ENCODE data around the gene C1QL4.
A peak's percentile ranks its signal among the peaks of the same experiment; 100 is the strongest.

C1QL4 gene

GRCh38 chr12:49348781-49349180 lies 11.8 kb upstream of the C1QL4 start:
- Histone ChIP-seq H3K9ac (ENCODE audit: low read depth in 1 of 2, low read length in 2 of 2) (peak overlapping the region in 1 of 2 donors; percentile 69), H3K4me1 (ENCODE audit: control insufficient read depth in 2 of 2, insufficient read depth in 2 of 2, low read length in 2 of 2) (peaks cover 31 to 32% of the 10 kb centered on the region in 2 donors), H3K9me3 (ENCODE audit: control insufficient read depth in 2 of 2, low read length in 2 of 2) (no peaks in the 10 kb centered on the region), H3K27ac (ENCODE audit: low read depth in 2 of 2, low read length in 2 of 2) (no peak overlapping the region), H3K27me3 (ENCODE audit: control insufficient read depth in 2 of 2, insufficient read depth in 2 of 2, low read length in 2 of 2) (peaks cover 27 to 29% of the 10 kb centered on the region in 2 donors), H3K4me3 (ENCODE audit: low read length in 2 of 2) (peak overlapping the region; percentile 62 to 80), H3K36me3 (ENCODE audit: control insufficient read depth in 2 of 2, insufficient read depth in 2 of 2, low read length in 2 of 2) (peaks cover 0 to 4% of the 10 kb centered on the region in 2 donors)

GRCh38 chr12:49347311-49348193 lies 10.6 kb upstream of the C1QL4 start:
- peaks cover 33 to 36% of the 10 kb centered on the region in 2 donors for H3K27me3 ChIP-seq (ENCODE audit: control insufficient read depth in 2 of 2, insufficient read depth in 2 of 2, low read length in 2 of 2)
- peak overlapping the region; percentile 52 to 67 for H3K27ac ChIP-seq (ENCODE audit: low read depth in 2 of 2, low read length in 2 of 2)
- peak overlapping the region; percentile 62 to 80 for H3K4me3 ChIP-seq (ENCODE audit: low read length in 2 of 2)
- peak overlapping the region; percentile 61 to 69 for H3K9ac ChIP-seq (ENCODE audit: low read depth in 1 of 2, low read length in 2 of 2)
- H3K9me3 ChIP-seq (ENCODE audit: control insufficient read depth in 2 of 2, low read length in 2 of 2) = no peaks in the 10 kb centered on the region
- peaks cover 0 to 4% of the 10 kb centered on the region in 2 donors for H3K36me3 ChIP-seq (ENCODE audit: control insufficient read depth in 2 of 2, insufficient read depth in 2 of 2, low read length in 2 of 2)
- peaks cover 41 to 42% of the 10 kb centered on the region in 2 donors for H3K4me1 ChIP-seq (ENCODE audit: control insufficient read depth in 2 of 2, insufficient read depth in 2 of 2, low read length in 2 of 2)

- Histone ChIP-seq H3K4me1 (ENCODE audit: control insufficient read depth in 2 of 2, insufficient read depth in 2 of 2, low read length in 2 of 2) (peaks cover 45 to 47% of the 10 kb centered on the region in 2 donors), H3K9ac (ENCODE audit: low read depth in 1 of 2, low read length in 2 of 2) (peak within 1 kb of the TSS; percentile 15 to 69)
These were observed 9.8 kb upstream of the C1QL4 start, which contains the start of gene DNAJC22 for GRCh38 chr12:49346659-49347310. Gene DNAJC22 (plus strand): TSS chr12:49346888. CDS start chr12:49348873, 1,985 bp downstream.

GRCh38 chr12:49345825-49346658 lies 9.1 kb upstream of the C1QL4 start:
- Histone ChIP-seq H3K27ac (ENCODE audit: low read depth in 2 of 2, low read length in 2 of 2) (no peak overlapping the region), H3K4me1 (ENCODE audit: control insufficient read depth in 2 of 2, insufficient read depth in 2 of 2, low read length in 2 of 2) (peaks cover 45 to 47% of the 10 kb centered on the region in 2 donors), H3K36me3 (ENCODE audit: control insufficient read depth in 2 of 2, insufficient read depth in 2 of 2, low read length in 2 of 2) (peaks cover 0 to under 1% of the 10 kb centered on the region in 2 donors), H3K9ac (ENCODE audit: low read depth in 1 of 2, low read length in 2 of 2) (no peak overlapping the region), H3K9me3 (ENCODE audit: control insufficient read depth in 2 of 2, low read length in 2 of 2) (no peaks in the 10 kb centered on the region), H3K4me3 (ENCODE audit: low read length in 2 of 2) (peak overlapping the region; percentile 48 to 62), H3K27me3 (ENCODE audit: control insufficient read depth in 2 of 2, insufficient read depth in 2 of 2, low read length in 2 of 2) (peaks cover 33 to 36% of the 10 kb centered on the region in 2 donors)

More at GRCh38 chr12:49346659-49347310, 9.8 kb upstream of the C1QL4 start, which contains the start of gene DNAJC22:
- peaks cover 0 to 4% of the 10 kb centered on the region in 2 donors for H3K36me3 ChIP-seq (ENCODE audit: control insufficient read depth in 2 of 2, insufficient read depth in 2 of 2, low read length in 2 of 2)
- peaks cover 33 to 36% of the 10 kb centered on the region in 2 donors for H3K27me3 ChIP-seq (ENCODE audit: control insufficient read depth in 2 of 2, insufficient read depth in 2 of 2, low read length in 2 of 2)
- H3K27ac ChIP-seq (ENCODE audit: low read depth in 2 of 2, low read length in 2 of 2) = no peak within 1 kb of the TSS
- peak within 1 kb of the TSS; percentile 62 to 80 for H3K4me3 ChIP-seq (ENCODE audit: low read length in 2 of 2)
- H3K9me3 ChIP-seq (ENCODE audit: control insufficient read depth in 2 of 2, low read length in 2 of 2) = no peaks in the 10 kb centered on the region

- Histone ChIP-seq H3K9me3 (ENCODE audit: control insufficient read depth in 2 of 2, low read length in 2 of 2) (no peaks in the 10 kb centered on the region), H3K36me3 (ENCODE audit: control insufficient read depth in 2 of 2, insufficient read depth in 2 of 2, low read length in 2 of 2) (no peaks in the 10 kb centered on the region), H3K4me1 (ENCODE audit: control insufficient read depth in 2 of 2, insufficient read depth in 2 of 2, low read length in 2 of 2) (peaks cover 45 to 47% of the 10 kb centered on the region in 2 donors), H3K27ac (ENCODE audit: low read depth in 2 of 2, low read length in 2 of 2) (no peak overlapping the region), H3K27me3 (ENCODE audit: control insufficient read depth in 2 of 2, insufficient read depth in 2 of 2, low read length in 2 of 2) (peaks cover 33 to 36% of the 10 kb centered on the region in 2 donors), H3K9ac (ENCODE audit: low read depth in 1 of 2, low read length in 2 of 2) (no peak overlapping the region), H3K4me3 (ENCODE audit: low read length in 2 of 2) (peak overlapping the region; percentile 27 to 48)
These were observed 8.2 kb upstream of the C1QL4 start for GRCh38 chr12:49345051-49345824.

GRCh38 chr12:49344486-49345050 lies 7.6 kb upstream of the C1QL4 start:
- no peaks in the 10 kb centered on the region for H3K9me3 ChIP-seq (ENCODE audit: control insufficient read depth in 2 of 2, low read length in 2 of 2)
- no peak overlapping the region for H3K9ac ChIP-seq (ENCODE audit: low read depth in 1 of 2, low read length in 2 of 2)
- no peaks in the 10 kb centered on the region for H3K36me3 ChIP-seq (ENCODE audit: control insufficient read depth in 2 of 2, insufficient read depth in 2 of 2, low read length in 2 of 2)
- H3K4me3 ChIP-seq (ENCODE audit: low read length in 2 of 2) = no peak overlapping the region
- no peak overlapping the region for H3K27ac ChIP-seq (ENCODE audit: low read depth in 2 of 2, low read length in 2 of 2)
- peaks cover 33 to 36% of the 10 kb centered on the region in 2 donors for H3K27me3 ChIP-seq (ENCODE audit: control insufficient read depth in 2 of 2, insufficient read depth in 2 of 2, low read length in 2 of 2)
- H3K4me1 ChIP-seq (ENCODE audit: control insufficient read depth in 2 of 2, insufficient read depth in 2 of 2, low read length in 2 of 2) = peaks cover 47 to 48% of the 10 kb centered on the region in 2 donors

GRCh38 chr12:49342914-49343731 lies 6.1 kb upstream of the C1QL4 start:
- Histone ChIP-seq H3K27me3 (ENCODE audit: control insufficient read depth in 2 of 2, insufficient read depth in 2 of 2, low read length in 2 of 2) (peaks cover 29 to 37% of the 10 kb centered on the region in 2 donors), H3K27ac (ENCODE audit: low read depth in 2 of 2, low read length in 2 of 2) (no peak overlapping the region), H3K9ac (ENCODE audit: low read depth in 1 of 2, low read length in 2 of 2) (peak overlapping the region in 1 of 2 donors; percentile 38), H3K9me3 (ENCODE audit: control insufficient read depth in 2 of 2, low read length in 2 of 2) (no peaks in the 10 kb centered on the region), H3K36me3 (ENCODE audit: control insufficient read depth in 2 of 2, insufficient read depth in 2 of 2, low read length in 2 of 2) (no peaks in the 10 kb centered on the region), H3K4me1 (ENCODE audit: control insufficient read depth in 2 of 2, insufficient read depth in 2 of 2, low read length in 2 of 2) (peaks cover 43% of the 10 kb centered on the region in 2 donors), H3K4me3 (ENCODE audit: low read length in 2 of 2) (peak overlapping the region; percentile 51 to 54)

GRCh38 chr12:49342066-49342913 lies 5.3 kb upstream of the C1QL4 start:
- peaks cover 37 to 40% of the 10 kb centered on the region in 2 donors for H3K4me1 ChIP-seq (ENCODE audit: control insufficient read depth in 2 of 2, insufficient read depth in 2 of 2, low read length in 2 of 2)
- peak overlapping the region in 1 of 2 donors; percentile 38 for H3K9ac ChIP-seq (ENCODE audit: low read depth in 1 of 2, low read length in 2 of 2)
- H3K9me3 ChIP-seq (ENCODE audit: control insufficient read depth in 2 of 2, low read length in 2 of 2) = no peaks in the 10 kb centered on the region
- H3K27ac ChIP-seq (ENCODE audit: low read depth in 2 of 2, low read length in 2 of 2) = no peak overlapping the region
- H3K36me3 ChIP-seq (ENCODE audit: control insufficient read depth in 2 of 2, insufficient read depth in 2 of 2, low read length in 2 of 2) = no peaks in the 10 kb centered on the region
- H3K4me3 ChIP-seq (ENCODE audit: low read length in 2 of 2) = peak overlapping the region; percentile 51 to 54
- peaks cover 26 to 37% of the 10 kb centered on the region in 2 donors for H3K27me3 ChIP-seq (ENCODE audit: control insufficient read depth in 2 of 2, insufficient read depth in 2 of 2, low read length in 2 of 2)

Measured in mucosa of rectum (tissue), 2 donors.